ENCODE results near the gene RTN4RL2. TPM values are rescaled to one million over a fixed set of nuclear protein-coding genes. Genes with fewer than 3 reads are reported as not detected.

RTN4RL2 gene
- total and polyA plus RNA-seq, 8 donors: 0.55 to 2.7 (median 1.3) TPM

GRCh38 chr11:57493507-57494503, 33.5 kb downstream of the RTN4RL2 start:
- H3K4me3 ChIP-seq: peak overlapping the region in 1 of 4 donors; percentile 6
- intact Hi-C loops (cut with DNase I): loop anchor here in 2 of 3 donors (5.0 kb wide), 1 partner anchor 33 kb away; no protein-coding TSS in a partner anchor
- peak; percentile 89 to 95 (median 91) for TF ChIP-seq CTCF (IDR thresholded peaks at IDR 0.05)
- H3K27me3 ChIP-seq: no peaks in the 10 kb centered on the region
- ATAC-seq (peak; percentile 62 to 81 (median 71)), DNase-seq (peak; percentile 76 to 94 (median 89)), FAIRE-seq (no peak)
- H3K27ac ChIP-seq: peak overlapping the region in 2 of 4 donors; percentile 5 to 52
- H3K36me3 ChIP-seq: peaks cover 7 to 39% (median 7%) of the 10 kb centered on the region in 3 donors
- H3K4me1 ChIP-seq: peaks cover 39 to 46% (median 45%) of the 10 kb centered on the region in 3 donors
- H3K9me3 ChIP-seq: no peaks in the 10 kb centered on the region
- 30 to 32% methylated on average over 15 of the region's 15 CpGs for WGBS, 2 donors

- Histone ChIP-seq H3K9me3 (no peaks in the 10 kb centered on the region), H3K27ac (peak overlapping the region in 3 of 4 donors; percentile 13 to 85 (median 69)), H3K36me3 (peaks cover 1 to 17% (median 4%) of the 10 kb centered on the region in 3 donors), H3K4me1 (peaks cover 59 to 64% (median 61%) of the 10 kb centered on the region in 3 donors), H3K4me3 (peak overlapping the region in 1 of 4 donors; percentile 4), H3K27me3 (no peaks in the 10 kb centered on the region)
- FAIRE-seq (no peak), ATAC-seq (peak in 3 of 4 donors; percentile 9 to 24 (median 20)), DNase-seq (peak in 5 of 6 donors; percentile 64 to 89 (median 71))
- WGBS, 2 donors: 31 to 40% methylated on average over 9 of the region's 9 CpGs
- intact Hi-C loops (cut with DNase I): no loop called here
- TF ChIP-seq CTCF (IDR thresholded peaks at IDR 0.05): no peak
Measured at GRCh38 chr11:57496109-57496820, 35.9 kb downstream of the RTN4RL2 start.

- no peak overlapping the region for H3K4me3 ChIP-seq
- no peak for FAIRE-seq
- no peaks in the 10 kb centered on the region for H3K27me3 ChIP-seq
- no peaks in the 10 kb centered on the region for H3K9me3 ChIP-seq
- no peak for TF ChIP-seq CTCF (IDR thresholded peaks at IDR 0.05)
- H3K36me3 ChIP-seq: peaks cover 0 to 12% (median 0%) of the 10 kb centered on the region in 3 donors
- 28 to 29% methylated on average over 15 of the region's 15 CpGs for WGBS, 2 donors
- peaks cover 65 to 73% (median 68%) of the 10 kb centered on the region in 3 donors for H3K4me1 ChIP-seq
- intact Hi-C loops (cut with DNase I): no loop called here
- ATAC-seq: peak in 3 of 4 donors; percentile 9 to 20 (median 13)
- peak overlapping the region; percentile 69 to 85 (median 76) for H3K27ac ChIP-seq
- DNase-seq: peak in 4 of 6 donors; percentile 52 to 64 (median 58)
Measured at GRCh38 chr11:57497303-57498247, 37.2 kb downstream of the RTN4RL2 start.

GRCh38 chr11:57498540-57498939, 38.2 kb downstream of the RTN4RL2 start:
- Histone ChIP-seq H3K36me3 (peaks cover 0 to 12% (median 0%) of the 10 kb centered on the region in 3 donors), H3K4me3 (no peak overlapping the region), H3K27ac (peak overlapping the region; percentile 69 to 85 (median 76)), H3K9me3 (no peaks in the 10 kb centered on the region), H3K27me3 (no peaks in the 10 kb centered on the region), H3K4me1 (peaks cover 74 to 81% (median 78%) of the 10 kb centered on the region in 3 donors)
- 19 to 25% methylated on average over 6 of the region's 6 CpGs for WGBS, 2 donors
- peak in 2 of 4 donors; percentile 1 to 4 for ATAC-seq
- no peak for FAIRE-seq
- intact Hi-C loops (cut with DNase I): no loop called here
- no peak for TF ChIP-seq CTCF (IDR thresholded peaks at IDR 0.05)
- peak in 3 of 6 donors; percentile 52 to 61 (median 59) for DNase-seq

Data from pancreas (tissue), 10 donors.